ENCODE results near the gene COL9A3.

COL9A3 gene

DNA sequence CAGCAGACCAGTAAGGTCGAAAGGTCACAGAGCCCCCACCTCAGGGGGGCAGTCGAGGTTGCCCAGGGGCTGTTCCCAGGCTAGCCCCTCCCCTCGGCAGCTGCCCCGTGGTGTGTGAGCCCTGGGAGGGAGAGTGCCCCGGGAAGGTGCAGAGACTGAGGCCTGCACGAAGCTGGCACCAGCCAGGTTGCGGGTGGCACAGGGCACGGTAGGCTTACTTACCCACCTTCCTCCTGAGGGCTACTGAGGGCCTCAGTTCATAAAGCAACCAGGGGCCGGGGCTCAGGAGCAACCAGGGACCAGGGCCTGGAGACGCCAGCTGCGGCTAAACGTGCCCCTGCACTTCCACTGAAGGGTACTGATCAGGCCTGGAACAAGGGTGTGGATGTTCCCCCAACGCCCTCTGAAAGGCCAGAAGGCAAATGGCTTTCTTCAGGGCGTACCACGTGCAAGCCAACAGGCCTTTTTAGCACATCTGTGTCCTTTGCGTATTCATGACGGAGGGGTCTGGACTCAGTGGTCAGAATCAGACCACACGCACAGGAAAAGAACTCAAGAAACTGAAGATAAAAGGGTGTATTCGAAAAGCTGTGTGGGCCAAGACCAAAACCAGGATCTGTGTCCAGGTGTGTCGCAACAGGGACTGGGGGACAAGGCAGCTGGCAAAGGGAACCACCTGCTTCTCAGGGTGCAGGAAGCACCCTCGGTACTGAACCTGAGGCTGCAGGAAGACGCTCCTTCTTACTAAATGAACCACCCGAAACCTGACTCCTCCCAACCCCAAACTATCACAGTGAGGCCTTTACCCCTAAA lies 69.3 kb downstream of the COL9A3 start:
- H3K4me3 ChIP-seq (ENCODE audit: low read length) = no peak overlapping the region
- no peak for DNase-seq (ENCODE audit: low read depth)
- TF ChIP-seq, protein P1, sequence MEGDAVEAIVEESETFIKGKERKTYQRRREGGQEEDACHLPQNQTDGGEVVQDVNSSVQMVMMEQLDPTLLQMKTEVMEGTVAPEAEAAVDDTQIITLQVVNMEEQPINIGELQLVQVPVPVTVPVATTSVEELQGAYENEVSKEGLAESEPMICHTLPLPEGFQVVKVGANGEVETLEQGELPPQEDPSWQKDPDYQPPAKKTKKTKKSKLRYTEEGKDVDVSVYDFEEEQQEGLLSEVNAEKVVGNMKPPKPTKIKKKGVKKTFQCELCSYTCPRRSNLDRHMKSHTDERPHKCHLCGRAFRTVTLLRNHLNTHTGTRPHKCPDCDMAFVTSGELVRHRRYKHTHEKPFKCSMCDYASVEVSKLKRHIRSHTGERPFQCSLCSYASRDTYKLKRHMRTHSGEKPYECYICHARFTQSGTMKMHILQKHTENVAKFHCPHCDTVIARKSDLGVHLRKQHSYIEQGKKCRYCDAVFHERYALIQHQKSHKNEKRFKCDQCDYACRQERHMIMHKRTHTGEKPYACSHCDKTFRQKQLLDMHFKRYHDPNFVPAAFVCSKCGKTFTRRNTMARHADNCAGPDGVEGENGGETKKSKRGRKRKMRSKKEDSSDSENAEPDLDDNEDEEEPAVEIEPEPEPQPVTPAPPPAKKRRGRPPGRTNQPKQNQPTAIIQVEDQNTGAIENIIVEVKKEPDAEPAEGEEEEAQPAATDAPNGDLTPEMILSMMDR (IDR thresholded peaks at IDR 0.05; ENCODE audit: insufficient read depth, low read depth, low read length, missing control alignments) = no peak

DNA sequence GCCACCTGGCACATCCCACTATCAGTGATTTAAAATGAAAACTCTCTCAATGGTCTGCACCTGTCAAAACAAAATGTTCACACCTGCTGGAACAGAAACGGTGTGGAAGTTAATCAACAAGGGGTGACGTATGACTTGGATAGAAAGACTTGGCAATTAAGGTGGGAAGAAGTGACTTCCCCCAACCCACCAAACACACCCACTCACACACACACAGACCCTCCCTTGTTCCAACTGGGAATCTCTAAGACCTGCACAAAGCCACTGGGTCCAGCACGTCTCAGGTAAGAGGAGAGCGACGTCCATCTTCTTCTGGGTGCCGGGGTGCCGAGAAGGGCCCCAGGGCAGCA lies 69.8 kb downstream of the COL9A3 start:
- no peak for DNase-seq (ENCODE audit: low read depth)
- TF ChIP-seq, protein P1 (IDR thresholded peaks at IDR 0.05; ENCODE audit: insufficient read depth, low read depth, low read length, missing control alignments) = no peak

DNA sequence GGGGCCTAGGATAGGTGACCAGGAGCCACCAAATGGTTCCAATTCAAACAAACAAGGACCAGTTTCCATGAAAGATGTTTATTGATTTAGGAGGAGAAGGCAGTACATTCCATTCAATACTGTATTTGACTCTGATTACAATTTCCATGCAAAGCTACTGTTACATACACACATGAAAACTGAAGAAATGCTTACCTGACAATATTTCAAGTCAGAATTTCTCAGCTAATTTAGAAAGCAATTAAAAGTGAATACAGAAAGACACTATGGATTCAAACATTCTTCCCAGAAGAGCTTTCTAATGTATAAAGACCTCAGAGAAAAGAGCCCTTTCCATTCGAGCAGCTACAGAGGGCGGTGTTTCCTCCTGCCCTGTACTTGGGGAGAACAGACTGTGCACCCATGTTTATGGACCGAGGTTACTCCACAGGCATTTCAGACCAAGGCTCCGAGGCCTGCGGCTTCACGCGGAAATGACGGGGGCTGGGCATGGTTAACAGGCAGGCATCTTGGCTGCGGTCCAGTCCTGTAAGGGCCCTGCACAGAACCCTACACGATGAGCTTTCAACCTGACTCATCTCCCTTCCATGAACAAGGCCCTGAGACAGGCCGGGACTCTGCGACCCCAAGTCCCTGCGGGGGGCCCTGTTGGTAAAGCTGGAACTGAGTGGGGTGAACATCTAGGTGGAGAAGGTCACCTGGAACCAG lies 70.5 kb downstream of the COL9A3 start:
- H3K4me3 ChIP-seq (ENCODE audit: low read length) = no peak overlapping the region
- DNase-seq (ENCODE audit: low read depth) = peak; percentile 89
- TF ChIP-seq, protein P1 (IDR thresholded peaks at IDR 0.05; ENCODE audit: insufficient read depth, low read depth, low read length, missing control alignments) = no peak

More for the DNA sequence above, 69.8 kb downstream of the COL9A3 start:
- no peak overlapping the region for H3K4me3 ChIP-seq (ENCODE audit: low read length)

DNA sequence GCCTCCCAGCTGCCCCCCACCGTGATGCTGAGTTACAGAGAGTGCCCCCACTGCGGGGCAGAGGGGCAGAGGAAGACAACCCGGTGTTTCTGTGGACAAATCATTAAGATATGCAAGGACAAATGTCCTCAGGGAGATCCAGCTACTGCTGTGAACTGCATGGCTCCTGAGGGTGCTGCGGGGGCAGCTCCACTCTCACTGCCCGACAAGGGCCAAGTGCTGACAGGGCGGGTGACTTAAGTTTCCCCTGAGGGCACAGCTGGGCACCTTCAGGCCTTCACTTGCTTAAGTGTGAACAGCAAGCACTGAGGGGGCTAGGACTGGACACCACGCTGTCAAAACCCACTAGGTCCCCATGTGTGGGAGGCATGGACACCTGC lies 71.0 kb downstream of the COL9A3 start:
- H3K4me3 ChIP-seq (ENCODE audit: low read length) = no peak overlapping the region
- peak; percentile 27 for DNase-seq (ENCODE audit: low read depth)
- TF ChIP-seq, protein P1 (IDR thresholded peaks at IDR 0.05; ENCODE audit: insufficient read depth, low read depth, low read length, missing control alignments) = no peak

DNA sequence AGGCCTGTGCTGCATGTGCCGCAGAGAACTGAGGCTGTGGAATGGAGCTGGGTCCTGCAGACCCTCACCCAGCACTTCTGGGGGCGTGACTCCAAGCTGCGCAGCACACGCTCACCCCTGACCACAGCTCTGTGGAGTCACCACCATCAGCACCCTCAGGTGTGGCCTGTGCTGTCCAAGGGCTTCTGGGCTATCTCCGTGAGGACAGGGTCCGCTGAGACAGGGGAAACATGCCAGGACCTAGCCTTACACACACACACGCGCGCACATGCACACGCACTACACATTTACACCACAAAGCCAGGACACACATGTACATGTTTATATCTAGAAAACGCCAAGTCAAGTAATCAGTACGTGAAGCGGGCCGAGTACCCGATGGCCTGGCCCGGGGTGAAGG lies 71.6 kb downstream of the COL9A3 start:
- DNase-seq (ENCODE audit: low read depth) = no peak
- H3K4me3 ChIP-seq (ENCODE audit: low read length) = no peak overlapping the region
- TF ChIP-seq, protein P1 (IDR thresholded peaks at IDR 0.05; ENCODE audit: insufficient read depth, low read depth, low read length, missing control alignments) = no peak

DNA sequence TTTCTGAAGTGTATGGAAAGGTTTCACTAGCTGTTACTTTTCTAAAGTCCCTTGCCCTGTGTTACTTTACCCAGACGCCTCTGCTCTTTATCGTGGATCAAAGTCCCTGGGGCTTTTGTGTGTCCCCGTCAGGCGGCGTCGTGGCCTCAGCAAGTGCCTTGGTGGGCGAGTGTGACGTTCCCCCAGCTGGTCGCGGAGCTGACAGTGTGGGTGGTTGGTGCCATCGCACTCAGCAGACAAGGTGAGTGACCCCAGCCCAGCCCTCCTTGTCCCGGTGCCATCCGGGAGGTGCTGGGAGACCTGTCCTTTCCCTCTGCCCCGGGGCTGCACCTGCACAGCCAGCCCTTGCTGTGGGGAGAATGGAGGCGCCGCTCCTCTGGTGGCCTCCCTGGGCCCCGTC lies 72.1 kb downstream of the COL9A3 start:
- no peak for DNase-seq (ENCODE audit: low read depth)
- TF ChIP-seq, protein P1 (IDR thresholded peaks at IDR 0.05; ENCODE audit: insufficient read depth, low read depth, low read length, missing control alignments) = no peak
- H3K4me3 ChIP-seq (ENCODE audit: low read length) = no peak overlapping the region
